K562 (cell line): ENCODE measurements around the gene IL1B. TPM values are rescaled to one million over a fixed set of nuclear protein-coding genes. Genes with fewer than 3 reads are reported as not detected.
A peak's percentile ranks its signal among the peaks of the same experiment; 100 is the strongest.

Experiments
- ATAC-seq: fragments of 200-7000 bp; cut with Tn5 transposase; 3 replicates; pipeline ENCODE4 v1.9.1; 2020; ENCODE audit warnings: moderate library complexity
- BruUV-seq: library from RNA; stranded (reverse); fragments of 400-500 nt; replicated peaks from 2 replicates; lab custom pipeline; 2021; lab: Mats Ljungman, UMichigan
- CTCF ChIA-PET: fragments of 300-600 bp; formaldehyde crosslinking; extraction: SDS; loops from one replicate; lab custom pipeline; 2021; ENCODE audit warnings: low intra/inter-chr PET ratio; lab: Yijun Ruan, JAX
- POLR2A ChIA-PET: fragments of 300-600, 350-650 bp; sonication (Branson Sonifier 250); formaldehyde crosslinking; extraction: SDS; loops from one replicate; lab custom pipeline; 2021; ENCODE audit warnings: antibody characterized with exemption, inconsistent platforms; lab: Yijun Ruan, JAX
- DNase-seq, 4 experiments: peaks; one replicate each; pipeline versions ENCODE4 v3.0.0 to v3.0.0-alpha.2; 2011 to 2018; ENCODE audit warnings: low spot score in 3 of 4, mixed read lengths in 3 of 4; ENCODE audit errors: extremely low read depth in 1 of 4
- FAIRE-seq: peaks from 2 replicates; lab custom pipeline; 2011; peaks lifted over from hg19 to GRCh38; lab: Jason Lieb, UNC
- H2AFZ ChIP-seq: 2 replicates; pipeline ENCODE4 v1.6.0; 2011; ENCODE audit warnings: low read depth, low read length, control low read depth, inconsistent platforms
- H3K27ac ChIP-seq: fragments of 200-600 bp; 3 replicates; pipeline ENCODE4 v1.8.0; 2011; ENCODE audit warnings: low read depth, mild to moderate bottlenecking, control low read depth, inconsistent platforms, low read length, moderate library complexity, mixed read lengths; ENCODE audit errors: extremely low read depth
- H3K27me3 ChIP-seq, 2 experiments: fragments of 300-600 bp in 1 of 2; 2 replicates in 1 of 2; 3 replicates in 1 of 2; pipeline versions ENCODE4 v1.6.0 to v1.8.0; 2011; ENCODE audit warnings: inconsistent platforms in 2 of 2, low read length in 2 of 2, mild to moderate bottlenecking in 1 of 2, mixed read lengths in 1 of 2, moderate library complexity in 1 of 2; ENCODE audit not compliant: control insufficient read depth in 2 of 2, insufficient read depth in 2 of 2
- H3K36me3 ChIP-seq: fragments of 300-600 bp; 3 replicates; pipeline ENCODE4 v1.8.0; 2011; ENCODE audit warnings: mild to moderate bottlenecking, low read length, inconsistent platforms; ENCODE audit not compliant: control insufficient read depth, insufficient read depth
- H3K4me1 ChIP-seq, 2 experiments: fragments of 200-600 bp in 1 of 2; replicated peaks in 1 of 2; 2 replicates in 1 of 2; 3 replicates in 1 of 2; pipeline versions ENCODE4 v1.5.1 to v1.8.0; 2011; ENCODE audit warnings: inconsistent platforms in 2 of 2, low read length in 2 of 2, mild to moderate bottlenecking in 1 of 2, mixed read lengths in 1 of 2, moderate library complexity in 1 of 2; ENCODE audit not compliant: control insufficient read depth in 2 of 2, insufficient read depth in 2 of 2
- H3K4me2 ChIP-seq: 2 replicates; pipeline ENCODE4 v1.6.1; 2011; ENCODE audit warnings: low read length, control low read depth, inconsistent platforms, mixed read lengths; ENCODE audit not compliant: insufficient read depth
- H3K4me3 ChIP-seq: fragments of 200-600 bp; sonication (generic), shearing (Covaris generic); 2 replicates; pipeline ENCODE4 v1.5.1; 2016; ENCODE audit warnings: control low read depth, inconsistent platforms
- H3K79me2 ChIP-seq: fragments of 200-600 bp; 3 replicates; pipeline ENCODE4 v1.8.0; 2011; ENCODE audit warnings: low read length, inconsistent platforms; ENCODE audit not compliant: control insufficient read depth, insufficient read depth
- H3K9ac ChIP-seq, 2 experiments: 2 replicates each; pipeline versions ENCODE4 v1.6.0 to v1.6.1; 2011; ENCODE audit warnings: low read depth in 2 of 2, low read length in 2 of 2, control low read depth in 1 of 2, inconsistent platforms in 1 of 2, mild to moderate bottlenecking in 1 of 2, mixed read lengths in 1 of 2; ENCODE audit not compliant: insufficient read depth in 1 of 2
- H3K9me1 ChIP-seq: one replicate; pipeline ENCODE4 v1.6.0; 2011; ENCODE audit warnings: inconsistent platforms, mild to moderate bottlenecking, low read length, moderate library complexity; ENCODE audit not compliant: control insufficient read depth, insufficient read depth
- H3K9me3 ChIP-seq: replicated peaks from 2 replicates; pipeline ENCODE4 v1.5.1; 2011; ENCODE audit warnings: low read depth, low read length, inconsistent platforms; ENCODE audit not compliant: control insufficient read depth, insufficient read depth
- H4K20me1 ChIP-seq: replicated peaks from 2 replicates; pipeline ENCODE4 v1.6.1; 2011; ENCODE audit warnings: low read length, inconsistent platforms, mixed read lengths; ENCODE audit not compliant: control insufficient read depth, insufficient read depth
- ATF3 ChIP-seq, 2 experiments: fragments of 450-650 bp in 1 of 2; sonication (generic) in 1 of 2; formaldehyde crosslinking in 1 of 2; IDR thresholded peaks in 1 of 2; conservative IDR thresholded peaks in 1 of 2; 2 replicates each; pipeline versions ENCODE4 v1.6.1 to v1.8.1; 2016 to 2023; ENCODE audit warnings: mild to moderate bottlenecking in 2 of 2, moderate library complexity in 2 of 2, inconsistent platforms in 1 of 2, missing genetic modification reagents in 1 of 2
- CBFA2T2 ChIP-seq: fragments of 450-650 bp; conservative IDR thresholded peaks from 2 replicates; pipeline ENCODE4 v1.6.1; 2017; ENCODE audit warnings: mild to moderate bottlenecking
- CBFA2T3 ChIP-seq: fragments of 450-650 bp; IDR thresholded peaks from 2 replicates; pipeline ENCODE4 v1.6.1; 2017
- EGR1 ChIP-seq: fragments of 450-650 bp; conservative IDR thresholded peaks from 2 replicates; pipeline ENCODE4 v1.6.1; 2017; ENCODE audit warnings: mild to moderate bottlenecking
- FOSL1 ChIP-seq: fragments of 200-800 bp; sonication (Bioruptor generic); conservative IDR thresholded peaks from 2 replicates; pipeline ENCODE4 v1.6.1; 2016; ENCODE audit warnings: missing genetic modification characterization, missing compliant biosample characterization
- FOXJ2 ChIP-seq: fragments of 200-800 bp; sonication (Bioruptor generic); IDR thresholded peaks from 2 replicates; pipeline ENCODE4 v1.6.1; 2016; ENCODE audit warnings: missing genetic modification characterization, missing compliant biosample characterization
- JUND ChIP-seq, 2 experiments: IDR thresholded peaks; 2 replicates in 1 of 2; 3 replicates in 1 of 2; pipeline ENCODE4 v1.6.1; 2011; ENCODE audit warnings: borderline replicate concordance in 2 of 2, low read depth in 2 of 2, low read length in 2 of 2, improper control_type of control experiment in 1 of 2, missing biosample characterization in 1 of 2, missing genetic modification characterization in 1 of 2, missing genetic modification reagents in 1 of 2
- KDM1A ChIP-seq, 2 experiments: fragments of 450-650 bp; IDR thresholded peaks; 2 replicates each; pipeline ENCODE4 v1.6.1; 2016; ENCODE audit warnings: mild to moderate bottlenecking in 2 of 2
- RCOR1 ChIP-seq, 2 experiments: IDR thresholded peaks; 2 replicates each; pipeline ENCODE4 v1.6.1; 2012; ENCODE audit warnings: low read depth in 2 of 2, low read length in 2 of 2, borderline replicate concordance in 1 of 2, improper control_type of control experiment in 1 of 2
- ZNF780A ChIP-seq: fragments of 250-450 bp; sonication (Bioruptor Pico); IDR thresholded peaks from 2 replicates; pipeline ENCODE4 v1.5.0; 2021; ENCODE audit warnings: mild to moderate bottlenecking
- WGBS: fragments of 100-300 bp; shearing (Covaris generic); methylation state at CpG from one replicate; pipeline ENCODE4 v1.1.6; 2016; ENCODE audit warnings: low coverage, mixed read lengths; ENCODE audit not compliant: insufficient coverage; ENCODE audit errors: missing lambda C conversion rate; 5-methylcytosine and 5-hydroxymethylcytosine counted together
- in situ Hi-C: fragments of 300-500 bp; cut with MboI; formaldehyde crosslinking; loops from 4 replicates; pipeline ENCODE4 v1.15.0; 2018; ENCODE audit warnings: inconsistent platforms, mixed read lengths
- intact Hi-C: fragments of 100-400 bp; cut with micrococcal nuclease; formaldehyde crosslinking; loops from 2 replicates; pipeline ENCODE4 v1.14.2; 2022
- polyA plus RNA-seq, 8 experiments: library from polyadenylated mRNA; depleted of rRNA in 4 of 8; stranded (reverse) in 5 of 8; unstranded in 3 of 8; fragments of >200 nt; fragmentation: Nextera tagmentation in 2 of 8; fragmentation: Illumina TruSeq in 1 of 8; extraction: Ambion mirVana in 2 of 8; extraction: Trizol in 1 of 8; gene quantifications; 2 replicates each; pipeline versions ENCODE4 v1.2.1 to v1.2.3, GENCODE V29; 2011 to 2014; ENCODE audit warnings: inconsistent platforms in 1 of 8, missing spikeins in 1 of 8
- total RNA-seq, 7 experiments: library from RNA; depleted of rRNA in 6 of 7; stranded (reverse); fragments of >200 nt in 6 of 7; fragmentation: Illumina TruSeq in 2 of 7; extraction: Trizol in 2 of 7; gene quantifications; 2 replicates each; pipeline versions ENCODE4 v1.2.1 to v1.2.3, GENCODE V29; 2011 to 2021; ENCODE audit warnings: low replicate concordance in 1 of 7
- TF ChIP-seq, protein P1 (sequence below): sonication (generic); IDR thresholded peaks from 2 replicates; pipeline ENCODE4 v1.6.1; 2016

Gene IL1B
- total and polyA plus RNA-seq, 9 of the 15 experiments (the other 6 are each of a cell fraction or from before 2014, with no cell fraction given): 0.29 TPM; not detected in 8

GRCh38 chr2:112821142-112821541 is 15.4 kb downstream of the IL1B start:
- intact Hi-C loops (no loop called here), in situ Hi-C loops (no loop called here)
- BruUV-seq: no TSS peak
- H3K4me3 ChIP-seq: no peak overlapping the region
- peak in 1 of 4 experiments; percentile 52 for DNase-seq
- no peak overlapping the region for H3K27ac ChIP-seq
- FAIRE-seq: peak; percentile 74
- no peak overlapping the region for H3K4me2 ChIP-seq
- H2AFZ ChIP-seq: no peak overlapping the region
- 0 out of 4 replicates have a peak, but pooled peaks of 1 of the 2 experiments have one; percentile 27 for TF ChIP-seq RCOR1 (IDR thresholded peaks at IDR 0.05; ENCODE audit: borderline replicate concordance in 1 of 2, low read depth in 2 of 2, low read length in 2 of 2)
- peak; percentile 47 for TF ChIP-seq CBFA2T3
- TF ChIP-seq, protein P1, sequence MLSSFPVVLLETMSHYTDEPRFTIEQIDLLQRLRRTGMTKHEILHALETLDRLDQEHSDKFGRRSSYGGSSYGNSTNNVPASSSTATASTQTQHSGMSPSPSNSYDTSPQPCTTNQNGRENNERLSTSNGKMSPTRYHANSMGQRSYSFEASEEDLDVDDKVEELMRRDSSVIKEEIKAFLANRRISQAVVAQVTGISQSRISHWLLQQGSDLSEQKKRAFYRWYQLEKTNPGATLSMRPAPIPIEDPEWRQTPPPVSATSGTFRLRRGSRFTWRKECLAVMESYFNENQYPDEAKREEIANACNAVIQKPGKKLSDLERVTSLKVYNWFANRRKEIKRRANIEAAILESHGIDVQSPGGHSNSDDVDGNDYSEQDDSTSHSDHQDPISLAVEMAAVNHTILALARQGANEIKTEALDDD: peak; percentile 13; the same call in 1 of the 2 replicates
- TF ChIP-seq JUND (IDR thresholded peaks at IDR 0.05; ENCODE audit: borderline replicate concordance, low read depth, low read length): 0 out of 2 replicates have a peak, but pooled peaks have one; percentile 13
- no peak for TF ChIP-seq JUND (tag; IDR thresholded peaks at IDR 0.05; ENCODE audit: borderline replicate concordance, low read depth, low read length)
- TF ChIP-seq ATF3 (IDR thresholded peaks at IDR 0.05): peak; percentile 31; the same call in 1 of the 2 replicates
- TF ChIP-seq ATF3 (CRISPR knock-in tag; conservative IDR thresholded peaks at IDR 0.05): no peak
- peak; percentile 82 to 84 for TF ChIP-seq KDM1A (IDR thresholded peaks at IDR 0.05)
- no peak for TF ChIP-seq ZNF780A (CRISPR knock-in tag)
- TF ChIP-seq CBFA2T2: peak; percentile 39
- TF ChIP-seq EGR1: peak; percentile 48; the same call in 1 of the 2 replicates
- TF ChIP-seq FOXJ2 (tag): no peak
- peak; percentile 69 for TF ChIP-seq FOSL1 (tag)
- H3K9me1 ChIP-seq: no peaks in the 10 kb centered on the region
- peaks cover 0 to 9% of the 10 kb centered on the region in 2 experiments; a peak in 1 of 5 replicates for H3K27me3 ChIP-seq
- no peaks in the 10 kb centered on the region for H3K9me3 ChIP-seq
- WGBS: 2% methylated on average over 5 of the region's 5 CpGs
- 0 out of 5 replicates have a peak, but pooled peaks cover 0 to 3% of the 10 kb centered on the region in 2 experiments for H3K4me1 ChIP-seq
- ChIA-PET POLR2A (no interaction called here), CTCF (no interaction called here)
- no peaks in the 10 kb centered on the region for H3K79me2 ChIP-seq
- no peaks in the 10 kb centered on the region for H4K20me1 ChIP-seq
- no peaks in the 10 kb centered on the region for H3K36me3 ChIP-seq
- ATAC-seq: peak; percentile 66
- H3K9ac ChIP-seq: no peak overlapping the region
